A549 (cell line): ENCODE measurements around the gene KPNA6. TPM values are rescaled to one million over a fixed set of nuclear protein-coding genes. Genes with fewer than 3 reads are reported as not detected.
A peak's percentile ranks its signal among the peaks of the same experiment; 100 is the strongest.

Experiments
- ATAC-seq, 2 experiments: fragments of 200-7000 bp in 1 of 2; fragments of >200 bp in 1 of 2; cut with Nextera tagmentation in 1 of 2; cut with Tn5 transposase in 1 of 2; 3 replicates each; pipeline versions ENCODE4 v1.8.0 to v1.9.1; 2018 to 2020; ENCODE audit warnings: mild to moderate bottlenecking in 1 of 2, moderate library complexity in 1 of 2
- CTCF ChIA-PET: fragments of 300-600 bp; sonication (Branson Sonifier 250); formaldehyde crosslinking; extraction: SDS; loops from one replicate; lab custom pipeline; 2021; ENCODE audit warnings: antibody characterized with exemption, inconsistent platforms; lab: Yijun Ruan, JAX
- POLR2A ChIA-PET: fragments of 350-600 bp; formaldehyde crosslinking; extraction: SDS; loops from one replicate; lab custom pipeline; 2021; ENCODE audit warnings: antibody characterized with exemption, inconsistent platforms; lab: Yijun Ruan, JAX
- DNase-seq, 2 experiments: peaks; one replicate each; pipeline versions ENCODE4 v3.0.0 to v3.0.0-alpha.2; 2011 to 2016; ENCODE audit warnings: low read depth in 1 of 2, low spot score in 1 of 2
- FAIRE-seq: peaks from 2 replicates; lab custom pipeline; 2011; peaks lifted over from hg19 to GRCh38; lab: Jason Lieb, UNC
- H3K27ac ChIP-seq, 2 experiments: fragments of >200 bp; sonication (Bioruptor Twin); formaldehyde crosslinking; 3 replicates each; pipeline ENCODE4 v1.5.1; 2016 to 2017
- H3K4me1 ChIP-seq: fragments of >200 bp; sonication (Bioruptor Twin); formaldehyde crosslinking; 3 replicates; pipeline ENCODE4 v1.6.1; 2016
- H3K4me2 ChIP-seq: fragments of >200 bp; sonication (Bioruptor Twin); formaldehyde crosslinking; 3 replicates; pipeline ENCODE4 v1.6.1; 2016
- H3K4me3 ChIP-seq: fragments of >200 bp; sonication (Bioruptor Twin); formaldehyde crosslinking; 3 replicates; pipeline ENCODE4 v1.5.1; 2016
- H3K9me3 ChIP-seq: fragments of >200 bp; sonication (Bioruptor Twin); formaldehyde crosslinking; 3 replicates; pipeline ENCODE4 v1.6.1; 2016
- BHLHE40 ChIP-seq: IDR thresholded peaks from 2 replicates; pipeline ENCODE4 v1.6.1; 2012; ENCODE audit warnings: low read depth, low read length, inconsistent platforms
- CBX2 ChIP-seq: fragments of 200-600 bp; sonication (generic); IDR thresholded peaks from 2 replicates; pipeline ENCODE4 v1.6.1; 2016; ENCODE audit warnings: low read depth, mild to moderate bottlenecking, borderline replicate concordance
- CHD4 ChIP-seq: fragments of 200-600 bp; sonication (generic); IDR thresholded peaks from 2 replicates; pipeline ENCODE4 v1.6.1; 2016; ENCODE audit warnings: antibody characterized with exemption, mild to moderate bottlenecking, borderline replicate concordance
- CTCF ChIP-seq: fragments of >200 bp; sonication (Bioruptor Twin); formaldehyde crosslinking; IDR thresholded peaks from 3 replicates; pipeline ENCODE4 v1.5.1; 2016
- E2F6 ChIP-seq: IDR thresholded peaks from 2 replicates; pipeline ENCODE4 v1.6.1; 2012; ENCODE audit warnings: low read depth, borderline replicate concordance
- EHF ChIP-seq: fragments of 250-450 bp; sonication (Bioruptor Pico); IDR thresholded peaks from 2 replicates; pipeline ENCODE4 v1.5.0; 2020; ENCODE audit warnings: mild to moderate bottlenecking
- FOSL2 ChIP-seq, 2 experiments: fragments of 450-650 bp in 1 of 2; fragments of >200 bp in 1 of 2; sonication (Bioruptor Twin) in 1 of 2; formaldehyde crosslinking; IDR thresholded peaks; 2 replicates each; pipeline versions ENCODE4 v1.5.0 to v1.6.1; 2016 to 2020; ENCODE audit warnings: mild to moderate bottlenecking in 1 of 2, moderate library complexity in 1 of 2
- HES2 ChIP-seq: fragments of >200 bp; sonication (Bioruptor Twin); formaldehyde crosslinking; IDR thresholded peaks from 2 replicates; pipeline ENCODE4 v1.6.1; 2016
- HMGXB4 ChIP-seq: fragments of 250-450 bp; sonication (Bioruptor Pico); IDR thresholded peaks from 2 replicates; pipeline ENCODE4 v1.5.0; 2021; ENCODE audit warnings: mild to moderate bottlenecking, moderate library complexity, borderline replicate concordance
- HOXB5 ChIP-seq: fragments of 250-450 bp; sonication (Bioruptor Pico); IDR thresholded peaks from 2 replicates; pipeline ENCODE4 v1.5.0; 2020; ENCODE audit warnings: mild to moderate bottlenecking, moderate library complexity
- JUN ChIP-seq, 2 experiments: fragments of >200 bp; sonication (Bioruptor Twin); formaldehyde crosslinking; IDR thresholded peaks; 2 replicates in 1 of 2; 3 replicates in 1 of 2; pipeline ENCODE4 v1.6.1; 2016 to 2017
- KDM1A ChIP-seq: fragments of 200-600 bp; sonication (generic); IDR thresholded peaks from 2 replicates; pipeline ENCODE4 v1.6.1; 2016; ENCODE audit warnings: low read depth, mild to moderate bottlenecking
- MAFK ChIP-seq: fragments of 450-650 bp; IDR thresholded peaks from 2 replicates; pipeline ENCODE4 v1.6.1; 2014; ENCODE audit not compliant: partially characterized antibody
- MAX ChIP-seq: IDR thresholded peaks from 2 replicates; pipeline ENCODE4 v1.6.1; 2012
- PHF8 ChIP-seq: fragments of 200-600 bp; sonication (generic); IDR thresholded peaks from 2 replicates; pipeline ENCODE4 v1.6.1; 2016; ENCODE audit warnings: low read depth, mild to moderate bottlenecking, antibody characterized with exemption, moderate library complexity, borderline replicate concordance
- POLR2A ChIP-seq: IDR thresholded peaks from 2 replicates; pipeline ENCODE4 v1.6.1; 2012; ENCODE audit warnings: mild to moderate bottlenecking, low read length
- POLR2AphosphoS2 ChIP-seq: conservative IDR thresholded peaks from 2 replicates; pipeline ENCODE4 v1.6.1; 2012; ENCODE audit warnings: low read length, improper control_type of control experiment, inconsistent platforms
- RNF2 ChIP-seq: fragments of 200-600 bp; sonication (generic); IDR thresholded peaks from 2 replicates; pipeline ENCODE4 v1.6.1; 2016; ENCODE audit warnings: low read depth, mild to moderate bottlenecking, antibody characterized with exemption, moderate library complexity, borderline replicate concordance
- ZC3H11A ChIP-seq: fragments of 450-650 bp; IDR thresholded peaks from 2 replicates; pipeline ENCODE4 v1.6.1; 2014; ENCODE audit warnings: antibody characterized with exemption, mild to moderate bottlenecking
- WGBS: methylation state at CpG from one replicate; pipeline ENCODE4 v1.1.6; 2017; ENCODE audit errors: missing lambda C conversion rate; 5-methylcytosine and 5-hydroxymethylcytosine counted together
- polyA plus RNA-seq, 4 experiments: library from polyadenylated mRNA; depleted of rRNA in 3 of 4; stranded (reverse); fragments of >200 nt; fragmentation: RNase III in 1 of 4; extraction: RNeasy Plus Mini Kit Qiagen cat#74134 plus additional on column Dnase treatment in 1 of 4; gene quantifications; 2 replicates in 3 of 4; 3 replicates in 1 of 4; pipeline ENCODE4 v1.2.3, GENCODE V29; 2011 to 2017

The KPNA6 gene
- polyA plus RNA-seq, 2 of the 4 experiments (the other 2 are of a cell fraction) = 15.9 to 24.3 TPM

GRCh38 chr1:32066489-32066873, 41.4 kb upstream of the KPNA6 start:
- CTCF ChIA-PET = interaction anchor here (0.9 kb wide), 1 partner anchor 63 kb away, joined by 3 read pairs; no protein-coding TSS in a partner anchor
- no peak overlapping the region for H3K4me3 ChIP-seq
- no peak for ATAC-seq

GRCh38 chr1:32068957-32069588, 38.8 kb upstream of the KPNA6 start:
- DNase-seq (no peak), FAIRE-seq (no peak), ATAC-seq (no peak)
- Histone ChIP-seq H3K4me1 (peaks cover 18% of the 10 kb centered on the region), H3K9me3 (no peaks in the 10 kb centered on the region), H3K27ac (no peak overlapping the region), H3K4me3 (no peak overlapping the region), H3K4me2 (no peak overlapping the region)
- no peak for TF ChIP-seq ZC3H11A
- TF ChIP-seq MAFK = peak; percentile 87
- ChIA-PET POLR2A (interaction anchor here (0.5 kb wide), 1 partner anchor 53 kb away, joined by 3 read pairs; no protein-coding TSS in a partner anchor), CTCF (interaction anchor here (0.8 kb wide), 1 partner anchor 14 kb away, joined by 3 read pairs; no protein-coding TSS in a partner anchor)
- 70% methylated on average over 5 of the region's 5 CpGs for WGBS

More at GRCh38 chr1:32066489-32066873, 41.4 kb upstream of the KPNA6 start:
- POLR2A ChIA-PET = no interaction called here
- FAIRE-seq (no peak), DNase-seq (peak in 1 of 2 experiments; percentile 23)
- Histone ChIP-seq H3K4me2 (no peak overlapping the region), H3K9me3 (no peaks in the 10 kb centered on the region), H3K4me1 (peaks cover 18% of the 10 kb centered on the region), H3K27ac (no peak overlapping the region)
- TF ChIP-seq RNF2 = no peak
- peak; percentile 85; the same call in 1 of the 2 replicates for TF ChIP-seq POLR2AphosphoS2
- WGBS = 60% methylated on average over 4 of the region's 4 CpGs

GRCh38 chr1:32071758-32072621, 35.9 kb upstream of the KPNA6 start:
- DNase-seq = no peak
- Histone ChIP-seq H3K4me2 (peak overlapping the region; percentile 77), H3K4me1 (peaks cover 16% of the 10 kb centered on the region), H3K27ac (peak overlapping the region; percentile 94 to 98), H3K9me3 (no peaks in the 10 kb centered on the region)
- ATAC-seq = peak; percentile 3 to 15; a peak in 5 of 6 replicates
- WGBS = 19% methylated on average over 14 of the region's 14 CpGs
- FAIRE-seq = no peak
- CTCF ChIA-PET = interaction anchor here (0.6 to 1.9 kb wide), 7 partner anchors 9 to 177 kb away, joined by 3 to 8 read pairs (median 4); no protein-coding TSS in a partner anchor
- TF ChIP-seq HES2 (no peak), HOXB5 (CRISPR knock-in tag) (no peak), FOSL2 (IDR thresholded peaks at IDR 0.05) (no peak), FOSL2 (CRISPR knock-in tag; IDR thresholded peaks at IDR 0.05) (0 out of 2 replicates have a peak, but pooled peaks have one; percentile 2), HMGXB4 (CRISPR knock-in tag) (no peak)
- TF ChIP-seq, all 56 proteins: peak for 1
- peak overlapping the region; percentile 67 for H3K4me3 ChIP-seq
- POLR2A ChIA-PET = interaction anchor here (0.6 to 2.7 kb wide), 8 partner anchors 9 to 279 kb away, joined by 3 to 25 read pairs (median 5); partner anchors contain the start of genes CCDC28B, KHDRBS1 and KPNA6

- H3K27ac ChIP-seq = peak within 1 kb of the TSS; percentile 94 to 98
- FAIRE-seq (no peak), DNase-seq (peak; percentile 82 to 93), ATAC-seq (peak; percentile 90 to 93)
- POLR2A ChIA-PET = interaction anchor here (0.6 to 2.7 kb wide), 11 partner anchors 9 to 284 kb away, joined by 3 to 25 read pairs (median 5); partner anchors contain the start of genes CCDC28B, KHDRBS1 and KPNA6
- WGBS = under 1% methylated on average over 13 of the region's 67 CpGs
- no peaks in the 10 kb centered on the region for H3K9me3 ChIP-seq
- H3K4me3 ChIP-seq = peak within 1 kb of the TSS; percentile 67
- peak within 1 kb of the TSS; percentile 77 for H3K4me2 ChIP-seq
- CTCF ChIA-PET = interaction anchor here (0.6 to 1.9 kb wide), 7 partner anchors 10 to 142 kb away, joined by 3 to 8 read pairs (median 4); no protein-coding TSS in a partner anchor
- peaks cover 16% of the 10 kb centered on the region for H3K4me1 ChIP-seq
- TF ChIP-seq BHLHE40 (no peak), CBX2 (no peak), MAX (peak; percentile 66), E2F6 (0 out of 2 replicates have a peak, but pooled peaks have one; percentile 31), JUN (IDR thresholded peaks at IDR 0.05) (peak; percentile 49 to 76; a peak in 2 of 5 replicates), EHF (CRISPR knock-in tag) (no peak), POLR2A (peak; percentile 46), PHF8 (peak; percentile 61), KDM1A (no peak), CHD4 (no peak), CTCF (no peak)
Measured at GRCh38 chr1:32072622-32073298, 35.1 kb upstream of the KPNA6 start, which contains the start of gene TMEM39B. TSS of gene TMEM39B (plus strand) at chr1:32072939. CDS start at chr1:32073048, 109 bp downstream.
